ENCODE data around the gene TLE3.

TLE3 gene

GRCh38 chr15:70060993-70061305, 36.8 kb downstream of the TLE3 start:
- no peak for DNase-seq

- no peak for DNase-seq
These were observed 37.3 kb downstream of the TLE3 start for GRCh38 chr15:70060214-70060992.

- no peak for DNase-seq
These were observed 38.1 kb downstream of the TLE3 start for GRCh38 chr15:70059476-70060213.

- no peak for DNase-seq
These were observed 38.9 kb downstream of the TLE3 start for GRCh38 chr15:70058642-70059360.

- DNase-seq, result no peak
These were observed 39.6 kb downstream of the TLE3 start for GRCh38 chr15:70057931-70058641.

GRCh38 chr15:70056091-70056680, 41.5 kb downstream of the TLE3 start:
- DNase-seq, result no peak

- DNase-seq, result no peak
These were observed 42.1 kb downstream of the TLE3 start for GRCh38 chr15:70055601-70056051.

GRCh38 chr15:70054884-70055387, 42.8 kb downstream of the TLE3 start:
- no peak for DNase-seq

- no peak for DNase-seq
These were observed 43.4 kb downstream of the TLE3 start for GRCh38 chr15:70054366-70054765.

GRCh38 chr15:70053716-70054229, 43.9 kb downstream of the TLE3 start:
- no peak for DNase-seq

GRCh38 chr15:70053001-70053715, 44.6 kb downstream of the TLE3 start:
- no peak for DNase-seq

GRCh38 chr15:70051948-70052633, 45.6 kb downstream of the TLE3 start:
- DNase-seq, result no peak

- DNase-seq, result no peak
These were observed 46.7 kb downstream of the TLE3 start for GRCh38 chr15:70050970-70051369.

GRCh38 chr15:70050441-70050840, 47.3 kb downstream of the TLE3 start:
- no peak for DNase-seq

- no peak for DNase-seq
These were observed 47.9 kb downstream of the TLE3 start for GRCh38 chr15:70049701-70050301.

GRCh38 chr15:70048578-70049514, 48.9 kb downstream of the TLE3 start:
- no peak for DNase-seq

GRCh38 chr15:70048198-70048565, 49.5 kb downstream of the TLE3 start:
- no peak for DNase-seq

GRCh38 chr15:70047386-70048197, 50.1 kb downstream of the TLE3 start:
- DNase-seq, result no peak

All from NCI-H1092 (cell line).